HG03175 (cell line): ENCODE results near the gene DENND5A.
"Not testable (repeated sequence)": the region's sequence is repeated elsewhere in the genome, so short reads cannot be mapped to it uniquely, and the experiment has no call there.

ENCODE experiments used
- ATAC-seq: cut with Tn5 transposase; IDR thresholded peaks from one replicate; pipeline ENCODE4 v1.9.1; 2021; ENCODE audit warnings: mild to moderate bottlenecking, moderate library complexity; ENCODE audit not compliant: unreplicated experiment

DENND5A gene

DNA sequence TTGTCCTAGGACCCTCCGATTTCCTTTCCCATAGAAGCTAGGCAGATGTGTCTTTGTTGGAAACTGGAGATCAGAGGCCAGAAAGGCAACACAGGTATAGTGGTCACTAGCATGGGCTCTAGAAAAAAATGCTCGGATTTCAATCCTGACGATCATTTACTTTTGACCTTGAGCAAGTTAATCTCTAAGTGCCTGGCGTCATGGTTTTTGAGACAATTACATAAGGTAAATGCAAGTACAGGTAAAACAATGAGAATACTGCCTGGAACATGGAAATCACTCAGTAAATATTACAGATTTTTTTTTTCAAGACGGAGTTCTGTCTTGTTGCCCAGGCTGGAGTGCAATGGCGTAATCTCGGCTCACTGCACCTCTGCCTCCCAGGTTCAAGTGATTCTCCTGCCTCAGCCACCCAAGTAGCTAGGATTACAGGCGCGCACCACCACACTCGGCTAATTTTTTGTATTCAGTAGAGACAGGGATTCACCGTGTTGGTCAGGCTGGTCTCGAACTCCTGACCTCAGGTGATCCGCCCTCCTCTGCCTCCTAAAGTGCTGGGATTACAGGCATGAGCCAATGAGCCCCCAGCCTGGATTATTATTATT lies 1.1 kb upstream of the DENND5A start:
- no peak for ATAC-seq

GRCh38 chr11:9264316-9265210 lies 587 bp downstream of the DENND5A start:
- peak; percentile 23 for ATAC-seq

DNA sequence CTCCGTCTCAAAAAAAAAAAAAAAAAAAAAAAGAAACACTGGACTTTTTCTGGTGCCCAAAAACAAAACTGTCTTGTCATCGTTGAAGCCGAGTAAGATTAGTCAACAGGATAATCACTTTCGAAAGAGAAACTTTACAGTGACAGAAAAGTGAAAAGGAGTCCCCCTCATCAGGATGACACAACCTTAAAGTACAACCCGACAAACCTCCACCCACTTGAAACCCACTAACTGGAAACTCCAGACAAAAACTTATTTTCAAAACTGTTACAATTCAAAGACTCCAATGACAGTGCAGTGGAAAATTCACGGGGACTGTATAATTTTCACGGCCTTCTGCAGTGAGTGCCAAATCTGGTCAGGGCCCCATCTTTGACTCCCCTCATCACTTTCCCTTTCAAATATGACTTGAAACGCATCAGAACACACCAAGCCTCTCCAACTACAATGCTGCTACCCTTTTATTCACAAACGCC lies 1.3 kb downstream of the DENND5A start:
- ATAC-seq: peak; percentile 75

- ATAC-seq: not testable (repeated sequence)
Observed at GRCh38 chr11:9260838-9261146, 4.4 kb downstream of the DENND5A start.

GRCh38 chr11:9259981-9260837 lies 4.9 kb downstream of the DENND5A start:
- ATAC-seq: no peak

DNA sequence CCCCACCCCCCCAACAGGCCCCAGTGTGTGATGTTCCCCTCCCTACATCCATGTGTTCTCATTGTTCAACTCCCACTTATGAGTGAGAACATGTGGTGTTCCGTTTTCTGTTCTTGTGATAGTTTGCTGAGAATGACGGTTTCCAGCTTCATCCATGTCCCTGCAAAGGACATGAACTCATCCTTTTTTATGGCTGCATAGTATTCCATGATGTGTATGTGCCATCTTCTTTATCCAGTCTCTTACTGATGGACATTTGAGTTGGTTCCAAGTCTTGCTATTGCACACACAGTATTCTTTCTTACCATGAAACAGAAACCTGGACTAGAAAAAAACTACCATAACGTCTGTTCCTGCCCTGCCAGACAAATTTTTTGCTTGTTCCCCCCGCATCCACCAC lies 6.9 kb downstream of the DENND5A start:
- ATAC-seq: not testable (repeated sequence)

GRCh38 chr11:9254416-9254815 lies 10.7 kb downstream of the DENND5A start:
- ATAC-seq: no peak

GRCh38 chr11:9253086-9253485 lies 12.1 kb downstream of the DENND5A start:
- ATAC-seq: no peak

- no peak for ATAC-seq
Observed at GRCh38 chr11:9251311-9251710, 13.8 kb downstream of the DENND5A start.

GRCh38 chr11:9250139-9250582 lies 15.0 kb downstream of the DENND5A start:
- peak; percentile 68 for ATAC-seq

GRCh38 chr11:9249252-9249651 lies 15.9 kb downstream of the DENND5A start:
- no peak for ATAC-seq

- no peak for ATAC-seq
Observed at GRCh38 chr11:9247863-9248262, 17.3 kb downstream of the DENND5A start.

GRCh38 chr11:9236242-9236641 lies 28.9 kb downstream of the DENND5A start:
- not testable (repeated sequence) for ATAC-seq

DNA sequence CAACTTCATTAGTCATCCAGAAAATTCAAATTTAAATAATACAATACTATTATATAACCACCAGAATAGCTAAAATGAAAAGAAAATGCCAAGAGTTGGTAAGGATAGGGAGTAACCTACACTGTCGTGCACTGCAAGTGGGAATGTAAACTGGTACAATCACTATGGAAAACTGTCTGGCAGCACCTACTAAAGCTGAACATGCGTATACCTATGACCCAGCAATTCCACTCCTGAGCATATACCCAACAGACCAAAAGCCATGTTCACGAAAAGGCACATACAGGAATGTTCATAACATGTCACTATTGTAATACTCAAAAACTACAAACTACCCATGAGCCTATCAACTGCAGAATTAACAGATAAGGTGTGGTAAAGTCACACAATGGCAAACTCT lies 32.7 kb downstream of the DENND5A start:
- no peak for ATAC-seq

DNA sequence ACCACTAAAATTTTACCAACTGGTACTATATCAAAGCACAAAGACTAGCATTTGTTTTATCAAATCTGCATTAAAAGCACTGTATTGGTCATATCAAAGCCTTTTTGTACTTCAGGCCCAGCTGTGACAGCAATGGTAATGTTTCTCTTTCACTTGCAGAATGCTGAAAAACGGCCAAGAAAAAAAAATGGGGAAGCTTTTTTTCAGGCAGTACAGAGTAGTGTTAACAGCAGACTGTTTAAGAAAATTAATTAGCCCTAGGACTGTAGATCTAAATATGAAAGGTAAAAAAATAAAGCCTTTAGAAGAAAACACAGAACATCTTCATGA lies 33.3 kb downstream of the DENND5A start:
- ATAC-seq: peak; percentile 55

- no peak for ATAC-seq
Observed at GRCh38 chr11:9230296-9230695, 34.9 kb downstream of the DENND5A start.

GRCh38 chr11:9228091-9228490 lies 37.1 kb downstream of the DENND5A start:
- no peak for ATAC-seq

GRCh38 chr11:9225748-9226298 lies 39.3 kb downstream of the DENND5A start:
- ATAC-seq: no peak

- no peak for ATAC-seq
Observed at GRCh38 chr11:9222654-9223053, 42.5 kb downstream of the DENND5A start.

DNA sequence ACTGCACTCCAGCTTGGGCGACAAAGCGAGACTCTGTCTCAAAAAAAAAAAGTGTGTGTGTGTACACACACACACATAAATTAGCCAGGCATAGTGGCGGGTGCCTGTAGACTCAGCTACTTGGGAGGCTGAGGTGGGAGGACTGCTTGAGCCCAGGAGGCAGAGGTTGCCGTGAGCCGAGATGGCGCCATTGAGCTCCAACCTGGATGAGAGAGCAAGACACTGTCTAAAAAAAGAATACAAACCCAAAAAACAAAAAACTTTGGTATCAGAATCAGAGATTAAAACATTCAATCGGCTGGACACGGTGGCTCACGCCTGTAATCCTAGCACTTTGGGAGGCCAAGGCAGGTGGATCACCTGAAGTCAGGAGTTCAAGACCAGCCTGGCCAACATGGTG lies 44.3 kb downstream of the DENND5A start:
- ATAC-seq: not testable (repeated sequence)

- no peak for ATAC-seq
Observed at GRCh38 chr11:9219572-9219971, 45.6 kb downstream of the DENND5A start.
